ENCODE measurements around the gene FRMPD4.

GRCh38 chrX:12410523-12410922 is 272.2 kb downstream of the FRMPD4 start:
- TF ChIP-seq RBBP5 (conservative IDR thresholded peaks at IDR 0.05) (no peak), EZH2 (IDR thresholded peaks at IDR 0.05; ENCODE audit: borderline replicate concordance, control insufficient read depth, low read depth, low read length) (no peak), YY1 (IDR thresholded peaks at IDR 0.05; ENCODE audit: low read depth, low read length) (no peak), SMC3 (IDR thresholded peaks at IDR 0.05; ENCODE audit: borderline replicate concordance, low read length) (no peak), ZNF274 (IDR thresholded peaks at IDR 0.05; ENCODE audit: insufficient read depth, insufficient read length) (no peak), MEF2A (IDR thresholded peaks at IDR 0.05; ENCODE audit: insufficient read depth, low read depth, low read length) (no peak), CREB1 (IDR thresholded peaks at IDR 0.05; ENCODE audit: low read depth) (no peak), CTCF (IDR thresholded peaks at IDR 0.05 in 2 of 3, conservative IDR thresholded peaks at IDR 0.05 in 1 of 3; ENCODE audit: control insufficient read depth in 2 of 3, extremely low read depth in 1 of 3, insufficient read depth in 1 of 3, low read depth in 3 of 3, low read length in 3 of 3) (no peak), ATF2 (IDR thresholded peaks at IDR 0.05; ENCODE audit: low read length) (no peak), KAT2A (conservative IDR thresholded peaks at IDR 0.05; ENCODE audit: control insufficient read depth, low read depth, low read length) (no peak)

All from GM12878 (cell line).